Loucy (cell line): ENCODE measurements around the gene SLC4A5.
A peak's percentile ranks its signal among the peaks of the same experiment; 100 is the strongest.

Experiments used
- H2AFZ ChIP-seq: fragments of 200-600 bp; sonication (generic); 2 replicates; pipeline ENCODE4 v1.6.0; 2016; ENCODE audit warnings: antibody characterized with exemption, mild to moderate bottlenecking, low read length, moderate library complexity
- H3F3A ChIP-seq: fragments of 200-600 bp; 2 replicates; pipeline ENCODE4 v1.6.0; 2016; ENCODE audit warnings: antibody characterized with exemption, low read depth, mild to moderate bottlenecking
- H3K27me3 ChIP-seq: fragments of 200-600 bp; sonication (generic); 2 replicates; pipeline ENCODE4 v1.6.1; 2014; ENCODE audit warnings: low read length, mild to moderate bottlenecking; ENCODE audit not compliant: insufficient read depth, poor library complexity, severe bottlenecking
- H3K36me3 ChIP-seq: fragments of 200-600 bp; sonication (generic); 2 replicates; pipeline ENCODE4 v1.6.1; 2016; ENCODE audit warnings: low read length; ENCODE audit not compliant: insufficient read depth
- H3K4me1 ChIP-seq: fragments of 200-600 bp; sonication (generic); 2 replicates; pipeline ENCODE4 v1.5.1; 2014; ENCODE audit warnings: low read length, mild to moderate bottlenecking; ENCODE audit not compliant: insufficient read depth, poor library complexity, severe bottlenecking
- H3K4me2 ChIP-seq: fragments of 200-600 bp; sonication (generic); 2 replicates; pipeline ENCODE4 v1.6.0; 2014; ENCODE audit warnings: antibody characterized with exemption, low read length, low read depth, mild to moderate bottlenecking; ENCODE audit not compliant: poor library complexity, severe bottlenecking
- H3K4me3 ChIP-seq: fragments of 200-600 bp; sonication (generic); 2 replicates; pipeline ENCODE4 v1.5.1; 2014; ENCODE audit warnings: low read length, mild to moderate bottlenecking, mixed read lengths; ENCODE audit not compliant: poor library complexity, severe bottlenecking
- H3K79me2 ChIP-seq: fragments of 200-600 bp; sonication (generic); 2 replicates; pipeline ENCODE4 v1.6.1; 2014; ENCODE audit warnings: low read length; ENCODE audit not compliant: insufficient read depth
- H3K9ac ChIP-seq: fragments of 200-600 bp; sonication (generic); 2 replicates; pipeline ENCODE4 v1.6.0; 2014; ENCODE audit warnings: mild to moderate bottlenecking, low read depth, low read length, moderate library complexity; ENCODE audit not compliant: poor library complexity, severe bottlenecking
- H3K9me2 ChIP-seq: fragments of 200-600 bp; sonication (generic); replicated peaks from 2 replicates; pipeline ENCODE4 v1.6.1; 2016; ENCODE audit warnings: low read depth, low read length, mixed read lengths
- H3K9me3 ChIP-seq: fragments of 200-600 bp; sonication (generic); 2 replicates; pipeline ENCODE4 v1.6.1; 2014; ENCODE audit warnings: mild to moderate bottlenecking, antibody characterized with exemption, low read length, low read depth; ENCODE audit not compliant: insufficient read depth
- H4K20me1 ChIP-seq: fragments of 200-600 bp; sonication (generic); 2 replicates; pipeline ENCODE4 v1.6.0; 2014; ENCODE audit warnings: antibody characterized with exemption, low read length, mild to moderate bottlenecking; ENCODE audit not compliant: insufficient read depth, poor library complexity, severe bottlenecking
- CTCF ChIP-seq: fragments of 200-600 bp; sonication (generic); conservative IDR thresholded peaks from 2 replicates; pipeline ENCODE4 v1.5.1; 2014; ENCODE audit warnings: mild to moderate bottlenecking, antibody characterized with exemption, low read length
- EZH2phosphoT487 ChIP-seq: fragments of 200-600 bp; IDR thresholded peaks from 2 replicates; pipeline ENCODE4 v1.6.1; 2018; ENCODE audit warnings: antibody characterized with exemption, mild to moderate bottlenecking, moderate library complexity, borderline replicate concordance

SLC4A5 gene

GRCh38 chr2:74205596-74205995 lies 137.6 kb downstream of the SLC4A5 start:
- H2AFZ ChIP-seq = no peak overlapping the region
- peak overlapping the region; percentile 40 for H3K9ac ChIP-seq
- H3K9me3 ChIP-seq = no peaks in the 10 kb centered on the region
- H3K9me2 ChIP-seq = no peaks in the 10 kb centered on the region
- peaks cover 95% of the 10 kb centered on the region for H3K79me2 ChIP-seq
- H3K27me3 ChIP-seq = no peaks in the 10 kb centered on the region
- H3K4me3 ChIP-seq = peak overlapping the region; percentile 70
- H3F3A ChIP-seq = peaks cover 14% of the 10 kb centered on the region
- TF ChIP-seq CTCF = no peak
- TF ChIP-seq EZH2phosphoT487 = no peak
- peaks cover 64% of the 10 kb centered on the region for H3K4me1 ChIP-seq
- peaks cover 34% of the 10 kb centered on the region for H3K36me3 ChIP-seq
- peaks cover 81% of the 10 kb centered on the region for H4K20me1 ChIP-seq
- peak overlapping the region; percentile 94 for H3K4me2 ChIP-seq

GRCh38 chr2:74205113-74205512 lies 138.1 kb downstream of the SLC4A5 start:
- Histone ChIP-seq H4K20me1 (peaks cover 85% of the 10 kb centered on the region), H3K9me2 (no peaks in the 10 kb centered on the region), H3K4me3 (peak overlapping the region; percentile 70), H3K36me3 (peaks cover 29% of the 10 kb centered on the region), H2AFZ (no peak overlapping the region), H3K9ac (peak overlapping the region; percentile 40), H3K4me2 (peak overlapping the region; percentile 94), H3K79me2 (peaks cover 98% of the 10 kb centered on the region), H3K27me3 (no peaks in the 10 kb centered on the region), H3F3A (peaks cover 14% of the 10 kb centered on the region), H3K9me3 (no peaks in the 10 kb centered on the region), H3K4me1 (peaks cover 69% of the 10 kb centered on the region)
- no peak for TF ChIP-seq CTCF
- no peak for TF ChIP-seq EZH2phosphoT487

GRCh38 chr2:74204436-74204835 lies 138.8 kb downstream of the SLC4A5 start:
- H3F3A ChIP-seq = peaks cover 14% of the 10 kb centered on the region
- H3K4me3 ChIP-seq = peak overlapping the region; percentile 70
- H4K20me1 ChIP-seq = peaks cover 85% of the 10 kb centered on the region

More at GRCh38 chr2:74204436-74204835, 138.8 kb downstream of the SLC4A5 start:
- peak overlapping the region; percentile 40 for H3K9ac ChIP-seq
- H3K27me3 ChIP-seq = no peaks in the 10 kb centered on the region
- peak overlapping the region; percentile 94 for H3K4me2 ChIP-seq
- no peak for TF ChIP-seq CTCF
- TF ChIP-seq EZH2phosphoT487 = no peak
- H2AFZ ChIP-seq = no peak overlapping the region
- H3K9me3 ChIP-seq = no peaks in the 10 kb centered on the region
- peaks cover 22% of the 10 kb centered on the region for H3K36me3 ChIP-seq
- peaks cover 98% of the 10 kb centered on the region for H3K79me2 ChIP-seq
- H3K4me1 ChIP-seq = peaks cover 76% of the 10 kb centered on the region
- no peaks in the 10 kb centered on the region for H3K9me2 ChIP-seq
